ENCODE data around the gene CNTF. TPM values are rescaled to one million over a fixed set of nuclear protein-coding genes. Genes with fewer than 3 reads are reported as not detected.

The CNTF gene
- total RNA-seq, 1 experiment from 2014 or later, result 1.6 TPM

- CTCF ChIA-PET, result interaction anchor here (0.9 to 1.1 kb wide), 3 partner anchors 8 to 279 kb away, joined by 3 to 7 read pairs (median 3); no protein-coding TSS in a partner anchor
- DNase-seq (ENCODE audit: low spot score), result no peak
Measured at GRCh38 chr11:58621586-58622262, 741 bp upstream of the CNTF start.

More at GRCh38 chr11:58621586-58622262, 741 bp upstream of the CNTF start:
- Mint-ChIP-seq H3K4me1 (peaks cover 11% of the 10 kb centered on the region), H3K27me3 (ENCODE audit: low read depth) (no peaks in the 10 kb centered on the region), H3K27ac (no peak overlapping the region), H3K36me3 (peaks cover 59% of the 10 kb centered on the region), H3K4me3 (no peak overlapping the region), H3K9me3 (no peaks in the 10 kb centered on the region)
- no peak for ATAC-seq
- no peak for TF ChIP-seq RORB (CRISPR knock-in tag; IDR thresholded peaks at IDR 0.05)
- TF ChIP-seq ATF2 (CRISPR knock-in tag; IDR thresholded peaks at IDR 0.05; ENCODE audit: borderline replicate concordance, low read depth), result no peak
- no peak for TF ChIP-seq AFF4 (CRISPR knock-in tag; IDR thresholded peaks at IDR 0.05; ENCODE audit: borderline replicate concordance)
- TF ChIP-seq ETV6 (CRISPR knock-in tag; IDR thresholded peaks at IDR 0.05), result no peak
- no peak for TF ChIP-seq TEAD1 (CRISPR knock-in tag; IDR thresholded peaks at IDR 0.05)
- no peak for TF ChIP-seq TCF7 (CRISPR knock-in tag; IDR thresholded peaks at IDR 0.05; ENCODE audit: low read depth)
- TF ChIP-seq E2F5 (CRISPR knock-in tag; IDR thresholded peaks at IDR 0.05), result no peak
- no peak for TF ChIP-seq JAZF1 (CRISPR knock-in tag; IDR thresholded peaks at IDR 0.05)
- TF ChIP-seq MYBL2 (CRISPR knock-in tag; IDR thresholded peaks at IDR 0.05), result no peak
- TF ChIP-seq AR (CRISPR knock-in tag; IDR thresholded peaks at IDR 0.05), result no peak
- TF ChIP-seq IRF1 (CRISPR knock-in tag; IDR thresholded peaks at IDR 0.05), result no peak
- TF ChIP-seq ESRRA (CRISPR knock-in tag; IDR thresholded peaks at IDR 0.05; ENCODE audit: borderline replicate concordance), result no peak
- no peak for TF ChIP-seq TEAD4 (CRISPR knock-in tag; IDR thresholded peaks at IDR 0.05)
- no peak for TF ChIP-seq CBFB (CRISPR knock-in tag; IDR thresholded peaks at IDR 0.05; ENCODE audit: low read depth)
- no peak for TF ChIP-seq HMGA2 (CRISPR knock-in tag; IDR thresholded peaks at IDR 0.05)
- TF ChIP-seq PRDM15 (CRISPR knock-in tag; IDR thresholded peaks at IDR 0.05), result no peak
- POLR2A ChIA-PET, result no interaction called here
